GM15510 (cell line): ENCODE results near the gene AKAP13.

Experiments
- POLR2A ChIP-seq: IDR thresholded peaks from 3 replicates; pipeline ENCODE4 v1.6.1; 2011; ENCODE audit warnings: borderline replicate concordance; ENCODE audit not compliant: insufficient read length; ENCODE audit errors: extremely low read depth

The AKAP13 gene

GRCh38 chr15:85353516-85353915 lies 26.9 kb upstream of the AKAP13 start:
- TF ChIP-seq POLR2A: no peak

DNA sequence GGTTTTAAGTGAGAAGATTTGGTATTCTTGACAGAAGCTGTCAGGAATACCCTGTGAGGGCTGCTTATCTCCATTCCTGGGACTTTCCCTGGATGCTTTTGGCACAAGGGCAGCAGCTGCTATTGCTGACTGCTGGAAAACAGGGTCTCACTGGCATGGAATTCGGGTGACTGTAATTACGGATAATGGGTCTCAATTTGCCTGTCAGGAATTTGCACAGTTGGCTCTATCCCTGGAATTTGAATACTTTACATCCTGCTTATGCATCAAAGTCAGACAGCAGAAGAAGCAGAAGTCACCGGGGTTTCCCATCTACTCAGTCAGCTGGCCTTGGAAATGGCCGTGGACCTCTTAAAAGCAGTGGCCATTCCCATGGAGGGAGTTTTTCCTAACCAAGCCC lies 25.9 kb upstream of the AKAP13 start:
- no peak for TF ChIP-seq POLR2A

GRCh38 chr15:85354948-85355347 lies 25.5 kb upstream of the AKAP13 start:
- TF ChIP-seq POLR2A: no peak

- no peak for TF ChIP-seq POLR2A
These were observed 24.1 kb upstream of the AKAP13 start for GRCh38 chr15:85356276-85356675.

- no peak for TF ChIP-seq POLR2A
These were observed 19.1 kb upstream of the AKAP13 start for GRCh38 chr15:85361323-85361722.

GRCh38 chr15:85362436-85363081 lies 17.8 kb upstream of the AKAP13 start:
- TF ChIP-seq POLR2A: no peak

GRCh38 chr15:85365980-85366379 lies 14.4 kb upstream of the AKAP13 start:
- TF ChIP-seq POLR2A: no peak

- TF ChIP-seq POLR2A: no peak
These were observed 12.7 kb upstream of the AKAP13 start for GRCh38 chr15:85367741-85368140.

- TF ChIP-seq POLR2A: no peak
These were observed 5.6 kb upstream of the AKAP13 start for GRCh38 chr15:85374831-85375230.

- TF ChIP-seq POLR2A: no peak
These were observed 3.1 kb upstream of the AKAP13 start for GRCh38 chr15:85377269-85377668.

DNA sequence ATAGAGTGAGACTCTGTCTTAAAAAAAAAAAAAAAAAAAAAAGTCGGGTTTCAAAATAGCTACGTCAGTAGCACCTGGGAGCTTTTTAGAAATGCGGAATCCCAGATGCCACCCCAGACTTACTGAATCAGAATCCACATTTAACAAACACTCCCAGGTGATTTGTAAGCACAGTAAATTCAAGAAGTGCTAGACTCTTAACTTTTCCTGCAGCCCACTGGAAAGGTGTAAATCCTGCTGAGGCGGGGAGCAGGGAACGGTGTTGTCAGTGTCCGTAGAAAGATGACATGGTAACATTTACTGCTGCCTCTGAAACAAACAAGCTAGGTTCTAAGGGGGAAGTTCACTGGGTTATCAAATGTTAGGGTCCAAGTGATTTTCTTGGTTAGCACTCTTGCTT lies 2.4 kb upstream of the AKAP13 start:
- no peak for TF ChIP-seq POLR2A

DNA sequence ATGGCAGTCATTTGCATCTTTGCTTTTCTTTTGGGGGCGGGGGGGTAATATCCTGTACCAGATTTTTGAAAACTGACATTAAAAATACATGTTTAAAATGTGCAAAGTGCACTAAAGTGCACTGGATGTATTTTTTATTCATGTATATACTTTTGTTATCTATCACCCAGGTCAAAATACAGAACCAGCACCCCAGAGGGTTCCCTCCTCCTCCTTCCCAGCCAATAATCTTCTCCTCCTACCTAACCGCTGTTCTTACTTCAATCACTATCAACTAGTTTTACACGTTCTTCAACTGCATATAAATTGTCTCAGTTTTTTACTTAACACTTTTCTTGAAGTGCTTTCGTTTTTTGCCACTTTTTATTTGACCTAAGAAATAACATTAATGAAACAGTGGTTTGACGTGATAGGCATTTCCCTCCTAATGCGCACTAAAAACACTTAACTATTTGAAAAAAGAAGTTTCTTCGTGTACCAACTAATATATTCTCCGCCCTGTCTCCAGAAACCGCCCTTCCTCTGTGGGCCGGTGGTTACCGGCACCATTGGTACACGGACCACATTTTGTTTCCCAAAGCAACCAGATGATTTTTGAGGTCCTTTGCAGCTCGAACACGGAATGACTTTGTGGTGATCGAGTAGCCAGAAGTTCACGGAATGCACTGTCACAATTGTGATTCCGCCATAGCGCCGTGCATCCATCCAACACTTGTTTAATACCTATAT lies 836 bp upstream of the AKAP13 start:
- no peak for TF ChIP-seq POLR2A

DNA sequence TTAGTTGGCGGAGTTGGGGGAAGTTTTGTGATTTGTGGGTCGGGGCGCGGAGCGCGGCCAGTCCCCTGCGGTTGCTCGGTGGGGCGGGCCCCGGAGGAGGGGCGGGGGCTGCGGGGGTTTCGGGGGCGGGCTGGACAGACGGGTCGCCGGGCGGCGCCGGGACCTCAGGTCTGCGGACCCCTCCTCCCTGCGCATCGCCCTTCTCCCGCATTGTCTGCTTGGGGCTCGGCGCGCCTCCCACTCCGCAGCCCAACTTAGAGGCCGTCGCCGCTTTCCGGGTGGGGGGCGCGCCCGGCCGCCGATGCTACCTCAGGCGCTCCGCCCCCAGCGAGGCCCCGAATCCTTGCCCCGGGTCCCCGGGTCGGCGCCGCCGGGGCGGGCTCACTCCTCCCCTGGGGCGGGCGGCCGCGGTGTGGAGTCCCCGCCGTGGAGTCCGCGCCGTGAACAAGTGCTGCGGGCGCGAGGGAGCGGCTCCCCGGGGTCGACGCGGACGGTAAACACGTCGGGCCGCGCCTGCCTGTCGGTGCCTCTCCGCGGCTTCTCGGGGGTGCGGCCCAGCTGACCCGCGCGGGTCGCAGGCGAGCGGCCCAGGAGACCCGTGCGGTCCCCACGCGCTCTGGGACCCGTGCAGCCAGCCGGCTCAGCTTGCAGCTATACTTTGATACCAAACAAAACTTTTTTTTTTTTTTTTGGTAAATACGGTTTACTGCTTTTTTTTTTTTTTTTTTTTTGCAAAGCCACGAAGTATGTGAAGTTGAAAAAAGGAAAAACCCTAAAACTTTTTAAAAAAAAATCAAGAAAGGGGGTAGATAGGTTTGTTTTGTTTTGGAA lies 624 bp downstream of the AKAP13 start:
- no peak for TF ChIP-seq POLR2A

DNA sequence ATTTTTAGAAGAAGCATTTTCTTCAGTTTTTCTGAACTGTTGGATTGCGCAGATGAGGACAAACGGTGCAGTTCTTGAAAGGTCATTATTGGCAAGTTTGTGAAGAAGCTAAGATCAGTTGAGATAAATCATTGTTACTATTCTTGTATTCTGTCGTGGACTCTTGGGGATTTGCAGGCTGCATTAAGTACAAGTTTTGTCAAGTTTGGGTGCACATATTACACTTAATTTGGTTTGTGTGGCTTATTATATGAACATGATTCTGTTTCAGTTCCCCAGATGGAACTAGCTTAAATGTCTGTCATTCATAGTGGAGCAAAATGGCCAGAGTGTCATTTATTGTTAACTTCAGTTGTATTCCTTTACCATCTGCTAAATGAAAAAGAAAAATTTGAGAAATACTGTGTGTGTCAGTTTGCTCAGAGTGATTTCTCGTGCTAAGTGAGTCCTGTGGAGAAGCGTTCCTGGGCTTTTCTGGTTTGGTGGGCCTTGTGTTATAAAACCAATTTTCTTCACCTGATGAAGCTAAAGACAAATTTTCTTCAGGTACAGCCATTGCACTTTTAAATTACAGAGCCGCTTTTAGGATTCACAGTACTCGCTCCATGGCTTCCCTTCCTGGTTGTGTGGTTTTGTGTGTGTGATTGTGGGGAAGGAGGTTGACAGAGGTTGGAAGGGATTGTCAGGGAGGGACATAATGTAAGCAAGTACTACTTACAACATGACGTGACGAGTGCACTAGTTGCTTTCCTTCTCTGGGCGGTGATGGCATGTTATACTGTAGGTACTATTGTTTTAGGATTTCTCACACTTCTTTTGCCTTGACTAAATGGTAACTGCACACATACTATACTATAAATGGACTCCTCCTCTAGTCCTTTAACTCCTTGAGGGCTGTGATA lies 1.7 kb downstream of the AKAP13 start:
- TF ChIP-seq POLR2A: no peak

GRCh38 chr15:85382942-85383341 lies 2.5 kb downstream of the AKAP13 start:
- TF ChIP-seq POLR2A: no peak

DNA sequence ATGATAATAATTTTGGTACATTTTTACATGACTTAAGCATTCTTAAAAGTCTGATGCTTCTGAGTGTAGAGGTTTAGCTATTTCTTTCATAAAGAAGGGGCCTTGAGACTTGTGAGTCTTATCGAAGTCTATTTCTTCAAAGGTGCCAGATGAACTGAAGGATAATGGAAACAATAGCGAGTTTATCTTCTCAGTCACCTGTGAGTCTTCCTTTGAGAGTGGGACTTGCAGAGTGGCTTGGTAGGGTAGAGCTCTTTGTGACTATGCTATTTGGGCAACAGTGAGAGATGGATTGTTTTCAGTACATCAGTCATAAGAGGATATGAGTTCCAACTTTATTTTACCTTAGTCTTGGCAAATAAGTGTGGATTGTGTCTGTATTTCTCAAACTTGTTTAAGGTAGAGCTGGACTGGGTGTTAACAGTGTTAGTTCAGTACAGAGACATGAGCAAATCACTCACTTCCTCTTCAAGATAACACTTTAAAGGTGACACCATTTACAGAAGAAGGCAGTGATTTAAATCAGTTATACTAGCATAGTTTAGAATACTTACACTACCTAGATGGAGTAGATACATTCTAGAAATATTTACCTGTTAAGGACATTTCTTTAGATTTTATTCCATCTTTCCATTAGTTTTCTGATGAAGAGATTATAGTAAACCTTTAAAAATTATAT lies 3.2 kb downstream of the AKAP13 start:
- no peak for TF ChIP-seq POLR2A
